ENCODE measurements around the gene MYOM1.

DNA sequence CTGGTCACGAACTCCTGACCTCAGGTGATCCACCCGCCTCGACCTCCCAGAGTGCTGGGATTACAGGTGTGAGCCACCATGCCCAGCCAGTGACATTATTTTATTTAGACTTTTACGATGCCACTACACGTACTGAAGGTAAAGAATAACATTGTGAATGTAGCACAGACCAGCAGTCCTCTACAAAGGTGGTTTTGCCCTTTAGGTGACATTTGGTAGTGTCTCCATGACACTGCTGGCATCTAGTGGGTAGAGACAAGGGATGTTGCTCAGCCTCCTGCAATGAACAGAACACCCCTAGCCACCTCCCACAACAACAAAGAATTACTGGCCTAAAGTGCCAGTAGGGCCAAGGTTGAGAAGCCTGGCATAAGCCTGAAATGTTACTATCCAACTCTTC lies 69.5 kb downstream of the MYOM1 start:
- TF ChIP-seq EZH2 (IDR thresholded peaks at IDR 0.05; ENCODE audit: insufficient read depth, low read length) (no peak), CTCF (IDR thresholded peaks at IDR 0.05; ENCODE audit: insufficient read depth, low read depth, low read length) (no peak)

Data from astrocyte (in vitro differentiated cells and primary cell).